ENCODE measurements around the gene CTSH. TPM values are rescaled to one million over a fixed set of nuclear protein-coding genes. Genes with fewer than 3 reads are reported as not detected.

Gene CTSH
- total RNA-seq, 4 donors from 2014 or later = 8.6 to 70.2 (median 41.0) TPM

DNA sequence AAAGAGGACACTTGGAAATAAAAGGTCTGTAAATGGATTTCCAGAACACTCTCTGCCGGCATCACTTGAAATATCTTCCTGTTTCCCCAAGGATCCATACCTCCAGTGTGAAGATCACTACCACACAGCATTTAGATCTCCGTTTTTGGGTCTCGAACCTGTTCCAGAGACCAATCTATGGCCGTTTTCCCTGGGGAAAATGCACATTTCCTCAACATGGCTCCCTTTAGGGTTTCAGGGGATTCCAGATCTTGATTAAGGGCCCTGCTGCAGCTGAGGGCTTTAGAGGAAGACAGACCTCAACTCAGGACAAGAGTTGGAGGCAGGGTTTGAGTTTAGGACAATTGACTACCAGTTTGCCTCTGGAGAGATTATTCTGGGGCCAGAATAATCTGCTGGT lies 2.1 kb downstream of the CTSH start:
- Histone ChIP-seq H3K27me3 (no peaks in the 10 kb centered on the region), H3K9me3 (no peaks in the 10 kb centered on the region), H3K4me3 (peak overlapping the region in 1 of 4 donors; percentile 61), H3K36me3 (no peaks in the 10 kb centered on the region), H3K4me1 (peaks cover 0 to 20% (median 14%) of the 10 kb centered on the region in 4 donors), H3K27ac (no peak overlapping the region)
- TF ChIP-seq, protein P1, sequence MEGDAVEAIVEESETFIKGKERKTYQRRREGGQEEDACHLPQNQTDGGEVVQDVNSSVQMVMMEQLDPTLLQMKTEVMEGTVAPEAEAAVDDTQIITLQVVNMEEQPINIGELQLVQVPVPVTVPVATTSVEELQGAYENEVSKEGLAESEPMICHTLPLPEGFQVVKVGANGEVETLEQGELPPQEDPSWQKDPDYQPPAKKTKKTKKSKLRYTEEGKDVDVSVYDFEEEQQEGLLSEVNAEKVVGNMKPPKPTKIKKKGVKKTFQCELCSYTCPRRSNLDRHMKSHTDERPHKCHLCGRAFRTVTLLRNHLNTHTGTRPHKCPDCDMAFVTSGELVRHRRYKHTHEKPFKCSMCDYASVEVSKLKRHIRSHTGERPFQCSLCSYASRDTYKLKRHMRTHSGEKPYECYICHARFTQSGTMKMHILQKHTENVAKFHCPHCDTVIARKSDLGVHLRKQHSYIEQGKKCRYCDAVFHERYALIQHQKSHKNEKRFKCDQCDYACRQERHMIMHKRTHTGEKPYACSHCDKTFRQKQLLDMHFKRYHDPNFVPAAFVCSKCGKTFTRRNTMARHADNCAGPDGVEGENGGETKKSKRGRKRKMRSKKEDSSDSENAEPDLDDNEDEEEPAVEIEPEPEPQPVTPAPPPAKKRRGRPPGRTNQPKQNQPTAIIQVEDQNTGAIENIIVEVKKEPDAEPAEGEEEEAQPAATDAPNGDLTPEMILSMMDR (IDR thresholded peaks at IDR 0.05) = no peak
- 75 to 80% methylated on average over 4 of the region's 4 CpGs for WGBS, 2 donors (ENCODE audit: low coverage in 1 of 2)
- in situ Hi-C loops (cut with MboI; ENCODE audit: low pct_ligation_motif_present in 1 of 4, low pct_unique_long_range_greater_than_20kb in 1 of 4, low sequenced_read_pairs in 3 of 4) (no loop called here), intact Hi-C loops (cut with DNase I; ENCODE audit: low total_unique reads) (no loop called here)
- no peak for DNase-seq

DNA sequence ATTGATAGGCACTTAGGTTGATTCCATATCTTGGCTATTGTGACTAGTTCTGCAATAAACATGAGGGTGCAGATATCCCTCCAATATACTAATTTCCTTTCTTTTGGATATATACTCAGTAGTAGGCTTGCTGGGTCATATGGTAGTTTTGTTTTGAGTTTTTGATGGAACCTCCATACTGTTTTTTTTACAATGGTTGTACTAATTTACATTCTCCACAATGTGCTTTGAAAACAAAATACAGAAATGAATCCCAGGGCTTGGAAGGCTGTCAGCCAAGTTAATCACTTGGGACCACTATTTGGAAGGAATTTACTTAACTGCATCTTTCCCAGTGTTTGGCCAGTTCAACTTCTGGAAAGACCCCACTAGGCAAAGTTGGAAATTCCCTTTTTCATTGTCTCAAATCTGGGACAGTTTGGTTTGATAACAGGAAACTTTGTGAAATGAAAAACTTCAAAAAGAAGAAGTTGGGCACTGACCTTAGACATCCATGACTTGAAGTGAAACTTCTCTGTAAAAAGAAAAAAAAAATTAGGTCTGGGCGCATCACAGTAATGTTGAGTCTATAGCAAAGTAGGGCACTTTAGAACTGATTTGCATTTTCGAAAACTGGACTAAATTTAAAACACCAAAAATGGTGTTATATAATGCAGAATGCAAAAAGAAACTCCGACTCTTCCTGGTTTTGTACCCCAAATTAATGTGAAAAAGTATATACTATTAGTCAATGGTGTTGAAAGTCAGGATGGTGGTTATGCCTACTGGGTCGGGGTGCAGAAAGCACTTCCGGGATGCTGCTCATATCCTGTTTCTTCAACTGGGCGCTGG lies 6.0 kb downstream of the CTSH start:
- peak overlapping the region; percentile 52 to 65 (median 59) for H3K27ac ChIP-seq
- no peak for DNase-seq
- H3K36me3 ChIP-seq = no peaks in the 10 kb centered on the region
- H3K4me1 ChIP-seq = peaks cover 0 to 8% (median 4%) of the 10 kb centered on the region in 4 donors
- intact Hi-C loops (cut with DNase I; ENCODE audit: low total_unique reads) (no loop called here), in situ Hi-C loops (cut with MboI; ENCODE audit: low pct_ligation_motif_present in 1 of 4, low pct_unique_long_range_greater_than_20kb in 1 of 4, low sequenced_read_pairs in 3 of 4) (no loop called here)
- no peaks in the 10 kb centered on the region for H3K27me3 ChIP-seq
- H3K9me3 ChIP-seq = no peaks in the 10 kb centered on the region
- 67 to 78% methylated on average over 6 of the region's 6 CpGs for WGBS, 2 donors (ENCODE audit: low coverage in 1 of 2)
- H3K4me3 ChIP-seq = no peak overlapping the region
- TF ChIP-seq, protein P1 (IDR thresholded peaks at IDR 0.05) = no peak
- TF ChIP-seq POLR2A (IDR thresholded peaks at IDR 0.05) = no peak
- no peak for TF ChIP-seq POLR2AphosphoS5 (IDR thresholded peaks at IDR 0.05)
- TF ChIP-seq EP300 (IDR thresholded peaks at IDR 0.05; ENCODE audit: low read depth) = no peak

DNA sequence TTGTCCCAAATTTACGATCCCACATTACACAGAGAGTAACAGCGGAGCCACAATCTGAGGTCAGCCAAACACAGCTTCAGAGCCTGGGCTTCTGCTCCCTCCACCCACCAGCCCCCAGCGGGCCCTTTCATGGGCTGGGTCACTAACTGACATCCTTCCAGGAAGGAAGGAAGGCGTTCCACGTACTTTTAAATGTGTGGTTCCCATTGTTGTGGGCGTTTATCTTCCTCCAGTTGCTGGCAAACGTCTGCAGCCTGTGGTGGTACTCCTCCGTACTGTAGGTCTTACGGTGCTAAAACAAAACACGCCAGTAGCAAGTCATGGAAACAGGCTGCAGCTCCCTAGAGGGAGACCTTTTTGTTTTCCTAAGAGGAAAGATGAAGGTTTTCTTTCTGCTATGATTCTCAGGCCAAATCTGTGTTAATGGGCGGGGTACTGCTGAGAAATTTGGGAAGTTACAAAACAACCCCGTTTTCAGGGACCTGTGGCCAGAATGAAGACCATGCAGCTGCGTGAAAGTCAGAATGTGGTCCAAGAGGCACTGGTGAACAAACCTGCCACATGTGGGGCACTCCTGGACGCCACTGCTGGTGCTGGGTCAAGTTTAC lies 7.6 kb downstream of the CTSH start:
- Histone ChIP-seq H3K36me3 (no peaks in the 10 kb centered on the region), H3K9me3 (no peaks in the 10 kb centered on the region), H3K4me3 (no peak overlapping the region), H3K27me3 (no peaks in the 10 kb centered on the region), H3K27ac (peak overlapping the region in 2 of 4 donors; percentile 37 to 43), H3K4me1 (peaks cover 0 to 7% (median 0%) of the 10 kb centered on the region in 4 donors)
- TF ChIP-seq EP300 (IDR thresholded peaks at IDR 0.05; ENCODE audit: low read depth) = no peak
- no peak for TF ChIP-seq POLR2A (IDR thresholded peaks at IDR 0.05)
- TF ChIP-seq, protein P1 (IDR thresholded peaks at IDR 0.05) = no peak
- TF ChIP-seq POLR2AphosphoS5 (IDR thresholded peaks at IDR 0.05) = no peak
- intact Hi-C loops (cut with DNase I; ENCODE audit: low total_unique reads) = no loop called here
- no peak for DNase-seq
- in situ Hi-C loops (cut with MboI; ENCODE audit: low pct_ligation_motif_present in 1 of 4, low pct_unique_long_range_greater_than_20kb in 1 of 4, low sequenced_read_pairs in 3 of 4) = no loop called here
- WGBS, 2 donors (ENCODE audit: low coverage in 1 of 2) = 47 to 67% methylated on average over 3 to 14 of the region's 14 CpGs

DNA sequence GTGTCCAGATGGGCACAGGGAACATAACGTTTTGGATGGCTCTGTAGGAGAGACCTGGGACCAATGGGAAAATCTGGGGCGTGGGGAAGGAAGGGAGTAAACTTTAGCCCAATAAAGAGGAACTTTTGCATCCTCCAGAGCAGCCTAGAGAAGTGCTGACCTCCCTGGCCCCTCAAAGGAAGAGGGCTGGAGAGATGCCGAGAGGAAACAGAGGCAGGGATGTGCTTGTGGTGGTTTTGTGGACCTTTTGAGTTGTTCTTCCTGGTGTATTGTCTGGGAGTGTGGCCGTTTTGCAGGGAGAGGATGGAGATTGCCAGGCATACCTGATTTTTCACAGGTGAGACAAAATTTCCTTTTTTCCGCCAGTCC lies 10.2 kb downstream of the CTSH start:
- intact Hi-C loops (cut with DNase I; ENCODE audit: low total_unique reads) (no loop called here), in situ Hi-C loops (cut with MboI; ENCODE audit: low pct_ligation_motif_present in 1 of 4, low pct_unique_long_range_greater_than_20kb in 1 of 4, low sequenced_read_pairs in 3 of 4) (no loop called here)
- TF ChIP-seq POLR2AphosphoS5 (IDR thresholded peaks at IDR 0.05) (no peak), EP300 (IDR thresholded peaks at IDR 0.05; ENCODE audit: low read depth) (no peak), POLR2A (IDR thresholded peaks at IDR 0.05) (no peak)
- TF ChIP-seq, protein P1 (IDR thresholded peaks at IDR 0.05) = no peak
- no peaks in the 10 kb centered on the region for H3K36me3 ChIP-seq
- 80 to 87% methylated on average over 5 of the region's 5 CpGs for WGBS, 2 donors (ENCODE audit: low coverage in 1 of 2)
- H3K27me3 ChIP-seq = no peaks in the 10 kb centered on the region
- H3K4me3 ChIP-seq = no peak overlapping the region
- H3K4me1 ChIP-seq = peaks cover 0 to 7% (median 0%) of the 10 kb centered on the region in 4 donors
- H3K27ac ChIP-seq = peak overlapping the region in 1 of 4 donors; percentile 37
- no peaks in the 10 kb centered on the region for H3K9me3 ChIP-seq
- DNase-seq = no peak

Measured in transverse colon (tissue), 4 donors.